Gastrocnemius medialis (tissue), 4 donors: ENCODE results near the gene MOGAT1.

Experiments
- CTCF ChIP-seq, 5 experiments: fragments of 450-650 bp in 3 of 5; fragments of 200-600 bp in 2 of 5; sonication (generic) in 2 of 5; IDR thresholded peaks in 4 of 5; conservative IDR thresholded peaks in 1 of 5; 1 replicate in 4 of 5; 2 replicates in 1 of 5; pipeline ENCODE4 v1.5.1; 2016 to 2019; ENCODE audit warnings: antibody characterized with exemption in 5 of 5, mild to moderate bottlenecking in 3 of 5, moderate library complexity in 3 of 5
- POLR2A ChIP-seq, 2 donors: fragments of 450-650 bp; IDR thresholded peaks; one replicate each; pipeline ENCODE4 v1.6.1; 2017; ENCODE audit warnings: antibody characterized with exemption in 2 of 2, mild to moderate bottlenecking in 2 of 2, moderate library complexity in 2 of 2

DNA sequence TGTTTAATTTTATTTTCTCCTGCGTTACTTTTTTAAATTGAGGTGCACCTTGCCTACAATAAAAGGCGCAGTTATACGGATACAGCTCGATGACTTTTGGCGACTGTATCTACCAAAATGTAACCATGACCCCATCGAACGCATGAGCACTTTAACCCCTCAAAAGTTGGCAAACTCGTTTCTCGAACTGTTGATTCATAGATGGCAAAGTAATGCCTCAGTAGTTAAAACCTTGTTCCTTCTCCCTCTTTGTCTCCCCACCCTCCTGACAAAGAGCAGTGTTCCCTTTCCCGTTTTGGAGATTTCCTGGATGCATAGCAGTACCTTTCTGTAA, 577 bp downstream of the MOGAT1 start:
- TF ChIP-seq POLR2A (IDR thresholded peaks at IDR 0.05) (no peak), CTCF (IDR thresholded peaks at IDR 0.05 in 4 of 5, conservative IDR thresholded peaks at IDR 0.05 in 1 of 5) (no peak)
